ENCODE measurements around the gene C1QTNF1. TPM values are rescaled to one million over a fixed set of nuclear protein-coding genes. Genes with fewer than 3 reads are reported as not detected.

C1QTNF1 gene, protein sequence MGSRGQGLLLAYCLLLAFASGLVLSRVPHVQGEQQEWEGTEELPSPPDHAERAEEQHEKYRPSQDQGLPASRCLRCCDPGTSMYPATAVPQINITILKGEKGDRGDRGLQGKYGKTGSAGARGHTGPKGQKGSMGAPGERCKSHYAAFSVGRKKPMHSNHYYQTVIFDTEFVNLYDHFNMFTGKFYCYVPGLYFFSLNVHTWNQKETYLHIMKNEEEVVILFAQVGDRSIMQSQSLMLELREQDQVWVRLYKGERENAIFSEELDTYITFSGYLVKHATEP
- 6.8 TPM for total RNA-seq

DNA sequence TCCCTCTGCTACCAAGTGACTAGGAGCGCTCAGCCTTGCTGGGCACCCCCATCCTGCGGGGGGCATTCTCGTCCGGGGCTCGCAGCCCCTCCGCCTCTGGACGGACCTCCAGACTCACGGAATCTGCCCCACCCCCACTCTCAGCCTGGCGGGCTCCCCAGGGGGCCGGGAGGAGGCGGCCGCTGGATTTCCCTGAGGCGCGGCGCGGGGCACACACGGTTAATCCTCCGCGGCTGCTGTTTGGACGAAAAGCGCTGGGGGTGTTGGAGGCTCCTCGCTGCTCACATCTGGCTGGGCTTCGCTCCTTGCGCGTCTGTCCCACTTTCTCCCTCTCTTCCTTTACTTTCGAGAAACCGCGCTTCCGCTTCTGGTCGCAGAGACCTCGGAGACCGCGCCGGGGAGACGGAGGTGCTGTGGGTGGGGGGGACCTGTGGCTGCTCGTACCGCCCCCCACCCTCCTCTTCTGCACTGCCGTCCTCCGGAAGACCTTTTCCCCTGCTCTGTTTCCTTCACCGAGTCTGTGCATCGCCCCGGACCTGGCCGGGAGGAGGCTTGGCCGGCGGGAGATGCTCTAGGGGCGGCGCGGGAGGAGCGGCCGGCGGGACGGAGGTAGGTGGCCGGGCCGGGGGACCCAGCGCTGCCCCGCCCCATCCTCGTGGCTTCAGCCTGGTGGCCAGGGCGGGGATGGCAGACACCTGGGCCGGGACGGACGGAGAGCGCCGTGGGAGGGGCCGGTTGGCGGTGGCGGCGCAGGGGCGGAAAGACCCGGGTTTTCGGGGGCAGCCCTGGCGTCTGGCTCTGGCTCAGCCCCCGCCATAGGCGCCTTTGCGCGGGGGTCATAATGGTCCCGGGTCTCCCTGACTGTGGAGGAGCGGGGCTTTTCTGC, at the start of gene C1QTNF1:
TSS of gene C1QTNF1 (plus strand) at position 284 of the 886 bp plus-strand sequence. CDS start 19,800 bp downstream, outside the sequence.
- H3K36me3 ChIP-seq (ENCODE audit: control insufficient read depth in 3 of 3, insufficient read depth in 3 of 3, low read length in 3 of 3): no peaks in the 10 kb centered on the region
- H3K27ac ChIP-seq (ENCODE audit: low read depth, low read length): peak within 1 kb of the TSS; percentile 65
- H3K27me3 ChIP-seq (ENCODE audit: control insufficient read depth in 3 of 3, insufficient read depth in 3 of 3, low read length in 3 of 3): peaks cover 7 to 16% (median 14%) of the 10 kb centered on the region in 3 donors
- H3K9ac ChIP-seq (ENCODE audit: low read depth in 1 of 3, low read length in 3 of 3): peak within 1 kb of the TSS; percentile 67 to 80 (median 79)
- H3K4me3 ChIP-seq (ENCODE audit: low read length in 3 of 3): peak within 1 kb of the TSS; percentile 66 to 73 (median 72)
- no peaks in the 10 kb centered on the region for H3K9me3 ChIP-seq (ENCODE audit: control insufficient read depth in 3 of 3, low read length in 3 of 3)
- H3K4me1 ChIP-seq (ENCODE audit: control insufficient read depth in 3 of 3, insufficient read depth in 3 of 3, low read length in 3 of 3): peaks cover 70 to 75% (median 73%) of the 10 kb centered on the region in 3 donors

DNA sequence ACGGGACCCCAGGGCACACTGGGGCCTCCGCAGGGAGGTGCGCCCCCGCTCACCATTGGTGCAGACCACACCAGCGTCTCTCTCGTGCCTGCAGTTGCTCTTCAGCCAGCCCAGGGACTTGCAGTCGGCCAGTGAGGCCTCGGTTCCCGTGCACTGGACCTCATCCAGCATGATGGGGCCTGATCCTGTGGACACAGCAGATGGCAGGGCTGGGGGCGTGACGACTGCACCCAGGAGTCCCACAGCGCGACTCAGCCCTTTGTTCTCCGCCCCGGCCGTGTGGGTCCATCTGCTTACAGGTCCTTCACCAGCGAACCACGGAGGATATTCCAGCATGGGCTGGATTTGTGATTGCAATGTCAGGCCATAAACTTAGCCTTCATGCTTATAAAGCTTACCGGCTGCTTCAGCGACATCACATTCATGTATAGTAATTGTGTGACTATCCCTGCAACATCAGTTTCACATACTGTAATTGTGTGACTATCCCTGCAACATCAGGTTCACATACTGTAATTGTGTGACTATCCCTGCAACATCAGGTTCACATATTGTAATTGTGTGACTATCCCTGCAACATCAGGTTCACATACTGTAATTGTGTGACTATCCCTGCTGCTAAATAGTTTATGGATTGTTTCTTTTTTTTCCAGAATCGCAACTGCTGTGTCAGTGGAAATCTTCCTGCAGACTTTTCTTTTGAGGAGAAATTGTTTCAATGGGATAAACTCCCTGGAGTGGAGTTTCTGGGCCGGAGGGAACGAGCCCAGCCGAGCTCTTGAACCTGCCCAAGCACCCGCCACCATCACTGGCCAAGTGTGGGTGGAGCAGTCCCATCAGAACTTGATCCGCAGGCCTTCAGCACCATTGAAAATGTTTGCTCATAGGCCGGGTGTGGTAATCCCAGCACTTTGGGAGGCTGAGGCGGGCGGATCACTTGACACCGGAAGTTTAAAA, 49.1 kb upstream of the C1QTNF1 start:
- Histone ChIP-seq H3K27ac (ENCODE audit: low read depth, low read length) (no peak overlapping the region), H3K4me3 (ENCODE audit: low read length in 3 of 3) (peak overlapping the region in 2 of 3 donors; percentile 43 to 52), H3K9me3 (ENCODE audit: control insufficient read depth in 3 of 3, low read length in 3 of 3) (no peaks in the 10 kb centered on the region), H3K36me3 (ENCODE audit: control insufficient read depth in 3 of 3, insufficient read depth in 3 of 3, low read length in 3 of 3) (peaks cover 0 to 2% (median 0%) of the 10 kb centered on the region in 3 donors), H3K27me3 (ENCODE audit: control insufficient read depth in 3 of 3, insufficient read depth in 3 of 3, low read length in 3 of 3) (peaks cover 0 to 3% (median 0%) of the 10 kb centered on the region in 3 donors), H3K9ac (ENCODE audit: low read depth in 1 of 3, low read length in 3 of 3) (peak overlapping the region in 1 of 3 donors; percentile 33), H3K4me1 (ENCODE audit: control insufficient read depth in 3 of 3, insufficient read depth in 3 of 3, low read length in 3 of 3) (peaks cover 41 to 48% (median 44%) of the 10 kb centered on the region in 3 donors)

GRCh38 chr17:78976907-78977680, 46.9 kb upstream of the C1QTNF1 start:
- Histone ChIP-seq H3K9ac (ENCODE audit: low read depth in 1 of 3, low read length in 3 of 3) (peak overlapping the region in 1 of 3 donors; percentile 57), H3K4me3 (ENCODE audit: low read length in 3 of 3) (no peak overlapping the region), H3K4me1 (ENCODE audit: control insufficient read depth in 3 of 3, insufficient read depth in 3 of 3, low read length in 3 of 3) (peaks cover 30 to 44% (median 41%) of the 10 kb centered on the region in 3 donors)

DNA sequence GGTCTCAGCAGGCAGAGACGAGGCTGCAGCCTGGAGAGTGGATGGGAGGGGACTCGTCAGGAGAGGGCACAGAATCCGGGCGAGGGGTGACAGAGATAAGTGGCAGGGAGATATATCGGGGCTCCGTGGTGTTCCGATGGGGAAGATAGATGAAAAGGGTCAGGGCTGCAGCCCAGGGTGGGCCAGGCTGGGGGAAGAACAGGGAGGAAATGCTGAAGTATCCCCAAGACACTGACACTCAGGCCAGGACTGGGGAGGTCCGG, 46.4 kb upstream of the C1QTNF1 start:
- Histone ChIP-seq H3K9me3 (ENCODE audit: control insufficient read depth in 3 of 3, low read length in 3 of 3) (no peaks in the 10 kb centered on the region), H3K27ac (ENCODE audit: low read depth, low read length) (no peak overlapping the region), H3K27me3 (ENCODE audit: control insufficient read depth in 3 of 3, insufficient read depth in 3 of 3, low read length in 3 of 3) (no peaks in the 10 kb centered on the region), H3K4me3 (ENCODE audit: low read length in 3 of 3) (peak overlapping the region in 1 of 3 donors; percentile 41), H3K9ac (ENCODE audit: low read depth in 1 of 3, low read length in 3 of 3) (peak overlapping the region in 1 of 3 donors; percentile 57), H3K36me3 (ENCODE audit: control insufficient read depth in 3 of 3, insufficient read depth in 3 of 3, low read length in 3 of 3) (no peaks in the 10 kb centered on the region), H3K4me1 (ENCODE audit: control insufficient read depth in 3 of 3, insufficient read depth in 3 of 3, low read length in 3 of 3) (peaks cover 30 to 44% (median 41%) of the 10 kb centered on the region in 3 donors)

More at GRCh38 chr17:78976907-78977680, 46.9 kb upstream of the C1QTNF1 start:
- Histone ChIP-seq H3K9me3 (ENCODE audit: control insufficient read depth in 3 of 3, low read length in 3 of 3) (no peaks in the 10 kb centered on the region), H3K27ac (ENCODE audit: low read depth, low read length) (no peak overlapping the region), H3K27me3 (ENCODE audit: control insufficient read depth in 3 of 3, insufficient read depth in 3 of 3, low read length in 3 of 3) (no peaks in the 10 kb centered on the region), H3K36me3 (ENCODE audit: control insufficient read depth in 3 of 3, insufficient read depth in 3 of 3, low read length in 3 of 3) (no peaks in the 10 kb centered on the region)

DNA sequence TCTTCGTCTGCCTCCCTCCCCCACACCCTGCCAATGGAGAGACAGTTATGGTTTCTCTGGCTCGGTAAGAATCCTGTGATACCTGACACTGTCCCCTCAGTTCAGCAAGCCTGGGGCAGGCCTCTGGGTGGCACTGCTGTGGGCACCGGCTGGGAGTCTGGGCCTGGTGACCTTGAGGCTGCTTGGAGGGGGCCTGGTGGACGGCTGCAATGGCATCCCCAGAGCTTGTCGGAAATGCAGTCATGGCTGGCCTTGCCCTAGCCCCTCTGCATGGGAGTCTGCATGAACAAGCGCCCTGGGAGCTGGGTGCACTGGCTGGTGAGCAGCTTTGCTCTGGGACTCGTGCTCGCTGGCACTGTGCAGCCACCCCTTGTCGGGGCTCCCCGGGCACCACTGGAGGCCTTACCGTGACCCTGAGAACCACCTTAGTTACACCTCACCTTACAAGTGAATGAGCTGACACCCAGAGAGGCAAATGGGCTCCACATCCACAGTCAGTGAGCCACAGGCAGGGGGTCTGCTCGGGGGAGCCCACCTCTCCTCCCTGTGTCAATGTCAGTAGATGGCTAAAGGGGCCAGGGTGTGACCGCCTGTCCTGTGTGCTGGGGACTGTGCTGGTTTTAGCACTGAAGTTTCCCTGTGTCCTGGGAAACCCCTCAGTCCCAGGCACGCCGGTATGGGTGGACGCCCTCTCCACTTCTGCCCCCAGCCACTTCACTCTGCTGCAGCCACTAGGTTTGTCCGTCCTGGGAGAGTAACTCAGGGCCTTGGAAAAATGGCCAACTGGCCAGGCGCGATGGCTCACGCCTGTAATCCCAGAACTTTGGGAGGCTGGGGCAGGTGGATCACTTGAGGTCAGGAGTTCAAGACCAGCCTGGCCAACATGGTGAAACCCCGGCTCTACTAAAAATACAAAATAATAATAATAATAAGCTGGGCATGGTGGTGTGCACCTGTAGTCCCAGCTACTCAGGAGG, 45.7 kb upstream of the C1QTNF1 start:
- H3K9me3 ChIP-seq (ENCODE audit: control insufficient read depth in 3 of 3, low read length in 3 of 3): no peaks in the 10 kb centered on the region
- no peak overlapping the region for H3K27ac ChIP-seq (ENCODE audit: low read depth, low read length)
- H3K36me3 ChIP-seq (ENCODE audit: control insufficient read depth in 3 of 3, insufficient read depth in 3 of 3, low read length in 3 of 3): no peaks in the 10 kb centered on the region
- H3K9ac ChIP-seq (ENCODE audit: low read depth in 1 of 3, low read length in 3 of 3): peak overlapping the region in 2 of 3 donors; percentile 23 to 57
- H3K4me1 ChIP-seq (ENCODE audit: control insufficient read depth in 3 of 3, insufficient read depth in 3 of 3, low read length in 3 of 3): peaks cover 30 to 44% (median 41%) of the 10 kb centered on the region in 3 donors
- no peaks in the 10 kb centered on the region for H3K27me3 ChIP-seq (ENCODE audit: control insufficient read depth in 3 of 3, insufficient read depth in 3 of 3, low read length in 3 of 3)
- peak overlapping the region in 1 of 3 donors; percentile 41 for H3K4me3 ChIP-seq (ENCODE audit: low read length in 3 of 3)

DNA sequence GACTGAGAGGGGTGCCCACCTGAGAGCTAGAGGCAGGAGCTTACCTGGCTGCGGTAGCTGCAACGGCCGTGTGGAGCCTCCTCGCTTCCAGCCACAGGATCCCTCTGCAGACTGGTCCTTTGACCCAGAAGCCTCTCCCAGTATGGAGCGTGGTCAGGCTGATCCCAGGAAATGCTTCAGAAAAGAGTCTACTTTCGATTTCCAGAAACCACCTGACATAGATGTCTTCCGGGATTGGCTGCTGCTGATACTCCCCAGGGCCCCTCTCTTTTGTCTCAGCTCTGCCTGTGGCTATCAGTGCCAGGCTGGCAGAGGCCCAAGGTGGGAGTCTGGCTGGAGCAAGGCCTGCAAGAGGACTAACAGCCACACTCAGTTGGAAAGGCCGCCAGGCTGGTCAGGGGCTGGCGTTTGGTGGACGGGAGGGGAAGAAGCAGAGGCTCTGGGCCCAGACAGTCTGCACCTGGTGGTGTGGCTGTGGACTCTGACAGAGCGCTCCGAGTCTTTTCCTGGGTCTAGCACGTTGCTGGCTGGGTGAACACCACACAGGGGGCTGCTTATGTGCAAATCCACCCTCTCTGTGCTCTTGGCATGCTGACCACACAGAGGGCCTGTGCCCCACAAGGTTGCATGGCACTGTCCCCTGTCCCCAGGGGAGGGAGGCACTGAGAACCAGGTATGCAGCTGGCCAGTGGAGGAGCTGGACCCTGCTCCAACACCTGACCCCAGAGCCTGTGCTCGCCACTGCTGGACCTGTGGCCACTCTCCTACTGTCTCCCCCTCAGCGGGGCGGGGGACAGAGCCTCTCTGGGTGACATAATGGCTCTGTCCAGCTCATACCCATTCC, 44.0 kb upstream of the C1QTNF1 start, which contains the start of gene LGALS3BP:
TSS of gene LGALS3BP (minus strand) at position 144 of the 844 bp plus-strand sequence. CDS start 2,732 bp downstream, outside the sequence.
- peak within 1 kb of the TSS in 2 of 3 donors; percentile 50 to 51 for H3K9ac ChIP-seq (ENCODE audit: low read depth in 1 of 3, low read length in 3 of 3)
- no peak within 1 kb of the TSS for H3K27ac ChIP-seq (ENCODE audit: low read depth, low read length)
- no peaks in the 10 kb centered on the region for H3K9me3 ChIP-seq (ENCODE audit: control insufficient read depth in 3 of 3, low read length in 3 of 3)
- no peaks in the 10 kb centered on the region for H3K36me3 ChIP-seq (ENCODE audit: control insufficient read depth in 3 of 3, insufficient read depth in 3 of 3, low read length in 3 of 3)
- peak within 1 kb of the TSS; percentile 43 to 69 (median 56) for H3K4me3 ChIP-seq (ENCODE audit: low read length in 3 of 3)
- H3K27me3 ChIP-seq (ENCODE audit: control insufficient read depth in 3 of 3, insufficient read depth in 3 of 3, low read length in 3 of 3): no peaks in the 10 kb centered on the region
- H3K4me1 ChIP-seq (ENCODE audit: control insufficient read depth in 3 of 3, insufficient read depth in 3 of 3, low read length in 3 of 3): peaks cover 26 to 39% (median 37%) of the 10 kb centered on the region in 3 donors

- no peak overlapping the region for H3K27ac ChIP-seq (ENCODE audit: low read depth, low read length)
- peaks cover 26 to 37% (median 36%) of the 10 kb centered on the region in 3 donors for H3K4me1 ChIP-seq (ENCODE audit: control insufficient read depth in 3 of 3, insufficient read depth in 3 of 3, low read length in 3 of 3)
- no peaks in the 10 kb centered on the region for H3K9me3 ChIP-seq (ENCODE audit: control insufficient read depth in 3 of 3, low read length in 3 of 3)
- H3K36me3 ChIP-seq (ENCODE audit: control insufficient read depth in 3 of 3, insufficient read depth in 3 of 3, low read length in 3 of 3): no peaks in the 10 kb centered on the region
- no peak overlapping the region for H3K9ac ChIP-seq (ENCODE audit: low read depth in 1 of 3, low read length in 3 of 3)
- H3K27me3 ChIP-seq (ENCODE audit: control insufficient read depth in 3 of 3, insufficient read depth in 3 of 3, low read length in 3 of 3): no peaks in the 10 kb centered on the region
- H3K4me3 ChIP-seq (ENCODE audit: low read length in 3 of 3): no peak overlapping the region
Observed at GRCh38 chr17:78980624-78980972, 43.4 kb upstream of the C1QTNF1 start.
